Measurements from ENCODE around the gene ENOX1. TPM values are rescaled to one million over a fixed set of nuclear protein-coding genes. Genes with fewer than 3 reads are reported as not detected.

The ENOX1 gene
- total RNA-seq, 1 experiment from 2014 or later, result 0.26 TPM

DNA sequence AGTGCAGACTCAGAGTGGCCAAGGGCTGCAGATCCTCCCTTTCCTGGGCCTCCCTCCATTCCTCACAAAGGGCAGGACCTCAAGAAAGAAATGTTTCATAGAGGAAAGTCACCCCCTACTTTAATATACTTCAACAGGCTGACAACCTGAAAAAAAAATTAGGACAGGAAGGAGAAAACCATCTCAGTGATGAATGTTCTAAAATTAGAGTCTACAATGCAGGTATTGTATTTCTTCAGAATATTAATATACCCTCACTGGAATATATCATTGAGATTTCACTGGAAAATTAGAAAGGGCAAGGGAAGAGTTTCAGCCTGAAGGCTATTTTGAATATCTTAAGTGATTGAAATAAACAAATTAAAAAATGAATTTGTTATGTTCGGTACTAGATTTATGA, 586.5 kb downstream of the ENOX1 start:
- H3K36me3 Mint-ChIP-seq, result 0 out of 2 replicates have a peak, but pooled peaks cover 5% of the 10 kb centered on the region
- no peaks in the 10 kb centered on the region for H3K4me1 Mint-ChIP-seq
- TF ChIP-seq FOXJ3 (CRISPR knock-in tag; IDR thresholded peaks at IDR 0.05; ENCODE audit: borderline replicate concordance) (no peak), CREM (CRISPR knock-in tag; IDR thresholded peaks at IDR 0.05) (no peak), ZNF121 (CRISPR knock-in tag; IDR thresholded peaks at IDR 0.05) (no peak), CREB1 (CRISPR knock-in tag; IDR thresholded peaks at IDR 0.05) (no peak), MYBL2 (CRISPR knock-in tag; IDR thresholded peaks at IDR 0.05) (no peak), SMAD3 (CRISPR knock-in tag; IDR thresholded peaks at IDR 0.05; ENCODE audit: borderline replicate concordance) (no peak)
- TF ChIP-seq, protein P1, sequence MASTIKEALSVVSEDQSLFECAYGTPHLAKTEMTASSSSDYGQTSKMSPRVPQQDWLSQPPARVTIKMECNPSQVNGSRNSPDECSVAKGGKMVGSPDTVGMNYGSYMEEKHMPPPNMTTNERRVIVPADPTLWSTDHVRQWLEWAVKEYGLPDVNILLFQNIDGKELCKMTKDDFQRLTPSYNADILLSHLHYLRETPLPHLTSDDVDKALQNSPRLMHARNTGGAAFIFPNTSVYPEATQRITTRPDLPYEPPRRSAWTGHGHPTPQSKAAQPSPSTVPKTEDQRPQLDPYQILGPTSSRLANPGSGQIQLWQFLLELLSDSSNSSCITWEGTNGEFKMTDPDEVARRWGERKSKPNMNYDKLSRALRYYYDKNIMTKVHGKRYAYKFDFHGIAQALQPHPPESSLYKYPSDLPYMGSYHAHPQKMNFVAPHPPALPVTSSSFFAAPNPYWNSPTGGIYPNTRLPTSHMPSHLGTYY (CRISPR knock-in tag; IDR thresholded peaks at IDR 0.05), result no peak
- TF ChIP-seq, protein P2, sequence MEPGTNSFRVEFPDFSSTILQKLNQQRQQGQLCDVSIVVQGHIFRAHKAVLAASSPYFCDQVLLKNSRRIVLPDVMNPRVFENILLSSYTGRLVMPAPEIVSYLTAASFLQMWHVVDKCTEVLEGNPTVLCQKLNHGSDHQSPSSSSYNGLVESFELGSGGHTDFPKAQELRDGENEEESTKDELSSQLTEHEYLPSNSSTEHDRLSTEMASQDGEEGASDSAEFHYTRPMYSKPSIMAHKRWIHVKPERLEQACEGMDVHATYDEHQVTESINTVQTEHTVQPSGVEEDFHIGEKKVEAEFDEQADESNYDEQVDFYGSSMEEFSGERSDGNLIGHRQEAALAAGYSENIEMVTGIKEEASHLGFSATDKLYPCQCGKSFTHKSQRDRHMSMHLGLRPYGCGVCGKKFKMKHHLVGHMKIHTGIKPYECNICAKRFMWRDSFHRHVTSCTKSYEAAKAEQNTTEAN (CRISPR knock-in tag; IDR thresholded peaks at IDR 0.05), result no peak
- TF ChIP-seq, protein P3, sequence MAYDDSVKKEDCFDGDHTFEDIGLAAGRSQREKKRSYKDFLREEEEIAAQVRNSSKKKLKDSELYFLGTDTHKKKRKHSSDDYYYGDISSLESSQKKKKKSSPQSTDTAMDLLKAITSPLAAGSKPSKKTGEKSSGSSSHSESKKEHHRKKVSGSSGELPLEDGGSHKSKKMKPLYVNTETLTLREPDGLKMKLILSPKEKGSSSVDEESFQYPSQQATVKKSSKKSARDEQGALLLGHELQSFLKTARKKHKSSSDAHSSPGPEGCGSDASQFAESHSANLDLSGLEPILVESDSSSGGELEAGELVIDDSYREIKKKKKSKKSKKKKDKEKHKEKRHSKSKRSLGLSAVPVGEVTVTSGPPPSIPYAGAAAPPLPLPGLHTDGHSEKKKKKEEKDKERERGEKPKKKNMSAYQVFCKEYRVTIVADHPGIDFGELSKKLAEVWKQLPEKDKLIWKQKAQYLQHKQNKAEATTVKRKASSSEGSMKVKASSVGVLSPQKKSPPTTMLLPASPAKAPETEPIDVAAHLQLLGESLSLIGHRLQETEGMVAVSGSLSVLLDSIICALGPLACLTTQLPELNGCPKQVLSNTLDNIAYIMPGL (CRISPR knock-in tag; IDR thresholded peaks at IDR 0.05), result no peak
- TF ChIP-seq, protein P4, sequence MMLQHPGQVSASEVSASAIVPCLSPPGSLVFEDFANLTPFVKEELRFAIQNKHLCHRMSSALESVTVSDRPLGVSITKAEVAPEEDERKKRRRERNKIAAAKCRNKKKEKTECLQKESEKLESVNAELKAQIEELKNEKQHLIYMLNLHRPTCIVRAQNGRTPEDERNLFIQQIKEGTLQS (CRISPR knock-in tag; conservative IDR thresholded peaks at IDR 0.05), result no peak
- TF ChIP-seq, protein P5, sequence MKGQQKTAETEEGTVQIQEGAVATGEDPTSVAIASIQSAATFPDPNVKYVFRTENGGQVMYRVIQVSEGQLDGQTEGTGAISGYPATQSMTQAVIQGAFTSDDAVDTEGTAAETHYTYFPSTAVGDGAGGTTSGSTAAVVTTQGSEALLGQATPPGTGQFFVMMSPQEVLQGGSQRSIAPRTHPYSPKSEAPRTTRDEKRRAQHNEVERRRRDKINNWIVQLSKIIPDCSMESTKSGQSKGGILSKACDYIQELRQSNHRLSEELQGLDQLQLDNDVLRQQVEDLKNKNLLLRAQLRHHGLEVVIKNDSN (CRISPR knock-in tag; IDR thresholded peaks at IDR 0.05), result no peak
- TF ChIP-seq, protein P6, sequence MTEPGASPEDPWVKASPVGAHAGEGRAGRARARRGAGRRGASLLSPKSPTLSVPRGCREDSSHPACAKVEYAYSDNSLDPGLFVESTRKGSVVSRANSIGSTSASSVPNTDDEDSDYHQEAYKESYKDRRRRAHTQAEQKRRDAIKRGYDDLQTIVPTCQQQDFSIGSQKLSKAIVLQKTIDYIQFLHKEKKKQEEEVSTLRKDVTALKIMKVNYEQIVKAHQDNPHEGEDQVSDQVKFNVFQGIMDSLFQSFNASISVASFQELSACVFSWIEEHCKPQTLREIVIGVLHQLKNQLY (CRISPR knock-in tag; IDR thresholded peaks at IDR 0.05), result no peak
- H3K9me3 Mint-ChIP-seq, result peaks cover 21% of the 10 kb centered on the region
- ATAC-seq (no peak), DNase-seq (ENCODE audit: low spot score) (no peak)
- H3K27me3 Mint-ChIP-seq (ENCODE audit: low read depth), result peaks cover 17% of the 10 kb centered on the region
- ChIA-PET CTCF (no interaction called here), POLR2A (interaction anchor here (0.5 kb wide), 1 partner anchor 559 kb away, joined by 3 read pairs; no protein-coding TSS in a partner anchor)
- H3K27ac Mint-ChIP-seq, result no peak overlapping the region
- no peak overlapping the region for H3K4me3 Mint-ChIP-seq

DNA sequence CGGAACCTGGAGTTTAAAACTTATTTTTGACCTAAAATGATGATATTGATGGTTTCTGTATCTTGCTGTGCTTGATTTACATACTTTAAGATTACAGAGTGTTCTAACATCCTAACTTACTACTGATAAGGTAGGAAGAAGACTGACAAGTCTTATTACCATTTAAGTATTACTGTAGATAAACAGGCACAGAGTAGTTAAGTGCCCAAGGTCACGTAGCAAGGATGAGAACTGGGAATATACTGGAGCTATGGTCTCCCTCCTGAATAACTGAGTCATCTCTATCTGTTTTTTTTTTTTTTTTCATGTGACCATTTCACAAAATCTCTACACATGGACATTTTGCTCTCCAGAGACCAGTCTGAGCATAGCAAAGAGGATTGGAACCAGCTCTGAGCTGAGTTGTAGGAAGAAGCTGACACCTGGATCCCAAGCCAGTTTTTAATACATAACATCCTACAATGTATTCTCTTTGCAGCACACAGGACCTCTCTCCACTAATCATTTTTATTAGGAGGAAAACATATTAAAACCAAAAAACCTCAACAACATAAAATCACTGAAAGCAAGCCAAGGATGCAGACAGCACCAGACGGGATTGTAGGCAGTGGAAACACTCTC, 589.9 kb downstream of the ENOX1 start:
- ATAC-seq (no peak), DNase-seq (ENCODE audit: low spot score) (no peak)
- H3K4me3 Mint-ChIP-seq, result no peak overlapping the region
- no peaks in the 10 kb centered on the region; the same call in 1 of the 2 replicates for H3K9me3 Mint-ChIP-seq
- H3K27me3 Mint-ChIP-seq (ENCODE audit: low read depth), result peaks cover 25% of the 10 kb centered on the region
- CTCF ChIA-PET, result no interaction called here
- TF ChIP-seq, protein P7, sequence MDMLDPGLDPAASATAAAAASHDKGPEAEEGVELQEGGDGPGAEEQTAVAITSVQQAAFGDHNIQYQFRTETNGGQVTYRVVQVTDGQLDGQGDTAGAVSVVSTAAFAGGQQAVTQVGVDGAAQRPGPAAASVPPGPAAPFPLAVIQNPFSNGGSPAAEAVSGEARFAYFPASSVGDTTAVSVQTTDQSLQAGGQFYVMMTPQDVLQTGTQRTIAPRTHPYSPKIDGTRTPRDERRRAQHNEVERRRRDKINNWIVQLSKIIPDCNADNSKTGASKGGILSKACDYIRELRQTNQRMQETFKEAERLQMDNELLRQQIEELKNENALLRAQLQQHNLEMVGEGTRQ (CRISPR knock-in tag; IDR thresholded peaks at IDR 0.05), result no peak
- TF ChIP-seq, protein P8, sequence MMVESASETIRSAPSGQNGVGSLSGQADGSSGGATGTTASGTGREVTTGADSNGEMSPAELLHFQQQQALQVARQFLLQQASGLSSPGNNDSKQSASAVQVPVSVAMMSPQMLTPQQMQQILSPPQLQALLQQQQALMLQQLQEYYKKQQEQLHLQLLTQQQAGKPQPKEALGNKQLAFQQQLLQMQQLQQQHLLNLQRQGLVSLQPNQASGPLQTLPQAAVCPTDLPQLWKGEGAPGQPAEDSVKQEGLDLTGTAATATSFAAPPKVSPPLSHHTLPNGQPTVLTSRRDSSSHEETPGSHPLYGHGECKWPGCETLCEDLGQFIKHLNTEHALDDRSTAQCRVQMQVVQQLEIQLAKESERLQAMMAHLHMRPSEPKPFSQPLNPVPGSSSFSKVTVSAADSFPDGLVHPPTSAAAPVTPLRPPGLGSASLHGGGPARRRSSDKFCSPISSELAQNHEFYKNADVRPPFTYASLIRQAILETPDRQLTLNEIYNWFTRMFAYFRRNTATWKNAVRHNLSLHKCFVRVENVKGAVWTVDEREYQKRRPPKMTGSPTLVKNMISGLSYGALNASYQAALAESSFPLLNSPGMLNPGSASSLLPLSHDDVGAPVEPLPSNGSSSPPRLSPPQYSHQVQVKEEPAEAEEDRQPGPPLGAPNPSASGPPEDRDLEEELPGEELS (CRISPR knock-in tag; IDR thresholded peaks at IDR 0.05), result no peak
- TF ChIP-seq MXD4 (CRISPR knock-in tag; IDR thresholded peaks at IDR 0.05; ENCODE audit: borderline replicate concordance) (no peak), FOXJ3 (CRISPR knock-in tag; IDR thresholded peaks at IDR 0.05; ENCODE audit: borderline replicate concordance) (no peak), OVOL2 (CRISPR knock-in tag; IDR thresholded peaks at IDR 0.05; ENCODE audit: borderline replicate concordance) (no peak), TP53 (CRISPR knock-in tag; IDR thresholded peaks at IDR 0.05) (no peak), TEAD1 (CRISPR knock-in tag; IDR thresholded peaks at IDR 0.05) (no peak), EMX1 (CRISPR knock-in tag; IDR thresholded peaks at IDR 0.05) (no peak), ATF1 (CRISPR knock-in tag; IDR thresholded peaks at IDR 0.05) (no peak)
- TF ChIP-seq, protein P9, sequence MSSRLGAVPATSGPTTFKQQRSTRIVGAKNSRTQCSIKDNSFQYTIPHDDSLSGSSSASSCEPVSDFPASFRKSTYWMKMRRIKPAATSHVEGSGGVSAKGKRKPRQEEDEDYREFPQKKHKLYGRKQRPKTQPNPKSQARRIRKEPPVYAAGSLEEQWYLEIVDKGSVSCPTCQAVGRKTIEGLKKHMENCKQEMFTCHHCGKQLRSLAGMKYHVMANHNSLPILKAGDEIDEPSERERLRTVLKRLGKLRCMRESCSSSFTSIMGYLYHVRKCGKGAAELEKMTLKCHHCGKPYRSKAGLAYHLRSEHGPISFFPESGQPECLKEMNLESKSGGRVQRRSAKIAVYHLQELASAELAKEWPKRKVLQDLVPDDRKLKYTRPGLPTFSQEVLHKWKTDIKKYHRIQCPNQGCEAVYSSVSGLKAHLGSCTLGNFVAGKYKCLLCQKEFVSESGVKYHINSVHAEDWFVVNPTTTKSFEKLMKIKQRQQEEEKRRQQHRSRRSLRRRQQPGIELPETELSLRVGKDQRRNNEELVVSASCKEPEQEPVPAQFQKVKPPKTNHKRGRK (CRISPR knock-in tag; IDR thresholded peaks at IDR 0.05; ENCODE audit: borderline replicate concordance), result no peak
- TF ChIP-seq, protein P6 (CRISPR knock-in tag; IDR thresholded peaks at IDR 0.05), result no peak
- POLR2A ChIA-PET, result no interaction called here
- no peaks in the 10 kb centered on the region for H3K4me1 Mint-ChIP-seq
- no peaks in the 10 kb centered on the region for H3K36me3 Mint-ChIP-seq
- H3K27ac Mint-ChIP-seq, result no peak overlapping the region
